H9 (cell line): Measurements from ENCODE around the gene HELQ. TPM values are rescaled to one million over a fixed set of nuclear protein-coding genes. Genes with fewer than 3 reads are reported as not detected.
A peak's percentile ranks its signal among the peaks of the same experiment; 100 is the strongest.

Source experiments
- DNase-seq: peaks from one replicate; pipeline ENCODE4 v3.0.0-alpha.2; 2017
- H2AFZ ChIP-seq: one replicate; pipeline ENCODE4 v1.6.1; 2013; ENCODE audit warnings: mild to moderate bottlenecking, low read length, control low read depth, moderate library complexity
- H2AK5ac ChIP-seq: 2 replicates; pipeline ENCODE4 v1.6.1; 2013; ENCODE audit warnings: low read length, control low read depth, mixed read lengths; ENCODE audit not compliant: insufficient read length
- H2BK120ac ChIP-seq: one replicate; pipeline ENCODE4 v1.6.1; 2013; ENCODE audit warnings: low read depth, mild to moderate bottlenecking, low read length, control low read depth, inconsistent platforms; ENCODE audit not compliant: poor library complexity, severe bottlenecking
- H2BK12ac ChIP-seq: 2 replicates; pipeline ENCODE4 v1.6.1; 2013; ENCODE audit warnings: low read length, control low read depth, mixed read lengths, low read depth; ENCODE audit not compliant: insufficient read length
- H2BK15ac ChIP-seq: 2 replicates; pipeline ENCODE4 v1.6.1; 2013; ENCODE audit warnings: low read depth, low read length, control low read depth
- H2BK20ac ChIP-seq: one replicate; pipeline ENCODE4 v1.6.1; 2013; ENCODE audit warnings: low read depth, mild to moderate bottlenecking, low read length, control low read depth, inconsistent platforms; ENCODE audit not compliant: poor library complexity, severe bottlenecking
- H2BK5ac ChIP-seq: 2 replicates; pipeline ENCODE4 v1.6.1; 2013; ENCODE audit warnings: low read length, control low read depth, mixed read lengths; ENCODE audit not compliant: insufficient read length
- H3K14ac ChIP-seq: 2 replicates; pipeline ENCODE4 v1.6.1; 2013; ENCODE audit warnings: low read length, control low read depth; ENCODE audit not compliant: insufficient read depth
- H3K18ac ChIP-seq: 2 replicates; pipeline ENCODE4 v1.6.1; 2013; ENCODE audit warnings: low read depth, mild to moderate bottlenecking, mixed read lengths, low read length, control low read depth; ENCODE audit not compliant: insufficient read length
- H3K23ac ChIP-seq: 2 replicates; pipeline ENCODE4 v1.6.1; 2013; ENCODE audit warnings: low read length, control low read depth, mixed read lengths, low read depth; ENCODE audit not compliant: insufficient read length
- H3K23me2 ChIP-seq: 2 replicates; pipeline ENCODE4 v1.6.1; 2013; ENCODE audit warnings: low read depth, mild to moderate bottlenecking, mixed read lengths, low read length, control low read depth; ENCODE audit not compliant: insufficient read length, poor library complexity, severe bottlenecking
- H3K27ac ChIP-seq: 2 replicates; pipeline ENCODE4 v1.5.1; 2013; ENCODE audit warnings: low read length, control low read depth, mixed read lengths, low read depth; ENCODE audit not compliant: insufficient read length
- H3K27me3 ChIP-seq: 2 replicates; pipeline ENCODE4 v1.6.1; 2013; ENCODE audit warnings: low read length, control low read depth, inconsistent platforms; ENCODE audit not compliant: insufficient read depth
- H3K4ac ChIP-seq: 2 replicates; pipeline ENCODE4 v1.6.1; 2013; ENCODE audit warnings: low read depth, mild to moderate bottlenecking, control low read depth, inconsistent platforms, low read length, moderate library complexity
- H3K4me1 ChIP-seq: 2 replicates; pipeline ENCODE4 v1.6.1; 2013; ENCODE audit warnings: low read length, control low read depth, inconsistent platforms; ENCODE audit not compliant: insufficient read depth
- H3K4me2 ChIP-seq: 2 replicates; pipeline ENCODE4 v1.6.1; 2013; ENCODE audit warnings: low read length, control low read depth, mixed read lengths; ENCODE audit not compliant: insufficient read length, insufficient read depth
- H3K56ac ChIP-seq: 2 replicates; pipeline ENCODE4 v1.6.1; 2013; ENCODE audit warnings: low read depth, mild to moderate bottlenecking, mixed read lengths, low read length, control low read depth; ENCODE audit not compliant: insufficient read length
- H3K79me1 ChIP-seq: 2 replicates; pipeline ENCODE4 v1.6.1; 2013; ENCODE audit warnings: low read depth, mild to moderate bottlenecking, moderate library complexity, low read length, control low read depth, inconsistent platforms; ENCODE audit not compliant: insufficient read depth, poor library complexity, severe bottlenecking
- H3K79me2 ChIP-seq: 2 replicates; pipeline ENCODE4 v1.6.1; 2013; ENCODE audit warnings: low read length, control low read depth, inconsistent platforms; ENCODE audit not compliant: insufficient read depth
- H3K9ac ChIP-seq: 2 replicates; pipeline ENCODE4 v1.6.1; 2013; ENCODE audit warnings: low read length, control low read depth, mixed read lengths; ENCODE audit not compliant: insufficient read length; ENCODE audit errors: extremely low read depth
- H3K9me3 ChIP-seq: one replicate; pipeline ENCODE4 v1.6.1; 2013; ENCODE audit warnings: low read depth, low read length, inconsistent platforms; ENCODE audit not compliant: control insufficient read depth
- H3T11ph ChIP-seq: one replicate; pipeline ENCODE4 v1.6.1; 2013; ENCODE audit warnings: mild to moderate bottlenecking, low read length, control low read depth, inconsistent platforms
- H4K20me1 ChIP-seq: one replicate; pipeline ENCODE4 v1.6.1; 2013; ENCODE audit not compliant: control insufficient read depth, insufficient read length, insufficient read depth
- H4K5ac ChIP-seq: 2 replicates; pipeline ENCODE4 v1.6.1; 2013; ENCODE audit warnings: low read depth, mild to moderate bottlenecking, mixed read lengths, low read length, control low read depth; ENCODE audit not compliant: insufficient read length
- H4K8ac ChIP-seq: replicated peaks from 2 replicates; pipeline ENCODE4 v1.6.1; 2013; ENCODE audit warnings: low read length, control low read depth, mixed read lengths, low read depth; ENCODE audit not compliant: insufficient read length
- H4K91ac ChIP-seq: 2 replicates; pipeline ENCODE4 v1.6.1; 2013; ENCODE audit warnings: low read depth, mild to moderate bottlenecking, moderate library complexity, mixed read lengths, low read length, control low read depth; ENCODE audit not compliant: insufficient read length
- H3K27ac Mint-ChIP-seq, 3 experiments: 2 replicates in 2 of 3; 3 replicates in 1 of 3; pipeline ENCODE4 v1.8.0; 2020 to 2021; ENCODE audit warnings: mixed read lengths in 3 of 3, mild to moderate bottlenecking in 1 of 3, moderate library complexity in 1 of 3
- H3K27me3 Mint-ChIP-seq: 2 replicates; pipeline ENCODE4 v1.8.0; 2021; ENCODE audit warnings: low read depth, mild to moderate bottlenecking, moderate library complexity, mixed read lengths
- H3K36me3 Mint-ChIP-seq, 3 experiments: 2 replicates in 2 of 3; 3 replicates in 1 of 3; pipeline ENCODE4 v1.8.0; 2020 to 2021; ENCODE audit warnings: low read depth in 3 of 3, mixed read lengths in 3 of 3; ENCODE audit not compliant: insufficient read depth in 1 of 3
- H3K4me1 Mint-ChIP-seq, 2 experiments: 2 replicates each; pipeline ENCODE4 v1.8.0; 2020; ENCODE audit warnings: mixed read lengths in 2 of 2
- H3K4me3 Mint-ChIP-seq, 2 experiments: 2 replicates in 1 of 2; 3 replicates in 1 of 2; pipeline ENCODE4 v1.8.0; 2020 to 2021; ENCODE audit warnings: mild to moderate bottlenecking in 2 of 2, mixed read lengths in 2 of 2, moderate library complexity in 1 of 2
- H3K9me3 Mint-ChIP-seq, 2 experiments: 2 replicates in 1 of 2; 3 replicates in 1 of 2; pipeline ENCODE4 v1.8.0; 2020; ENCODE audit warnings: mild to moderate bottlenecking in 2 of 2, mixed read lengths in 2 of 2, moderate library complexity in 1 of 2
- WGBS: extraction: QIAGEN DNeasy Blood & Tissue Kit; methylation state at CpG from one replicate; pipeline ENCODE4 v1.1.7; 2013; ENCODE audit warnings: missing lambda C conversion rate, low lambda C conversion rate, mixed read lengths; ENCODE audit not compliant: insufficient read length; ENCODE audit errors: extremely low coverage; 5-methylcytosine and 5-hydroxymethylcytosine counted together
- total RNA-seq: library from RNA; stranded (reverse); gene quantifications from 2 replicates; pipeline ENCODE4 v1.2.1, GENCODE V29; 2021
- TF ChIP-seq, protein P1 (sequence below): fragments of 200-600 bp; sonication (generic); conservative IDR thresholded peaks from 3 replicates; pipeline ENCODE4 v1.8.0; 2021; ENCODE audit warnings: antibody characterized with exemption, mild to moderate bottlenecking

The HELQ gene
- total RNA-seq, 1 experiment from 2014 or later: 16.2 TPM

GRCh38 chr4:83361416-83362103 lies 94.1 kb downstream of the HELQ start:
- H3K23me2 ChIP-seq: no peaks in the 10 kb centered on the region
- H2BK15ac ChIP-seq: no peak overlapping the region
- TF ChIP-seq, protein P1, sequence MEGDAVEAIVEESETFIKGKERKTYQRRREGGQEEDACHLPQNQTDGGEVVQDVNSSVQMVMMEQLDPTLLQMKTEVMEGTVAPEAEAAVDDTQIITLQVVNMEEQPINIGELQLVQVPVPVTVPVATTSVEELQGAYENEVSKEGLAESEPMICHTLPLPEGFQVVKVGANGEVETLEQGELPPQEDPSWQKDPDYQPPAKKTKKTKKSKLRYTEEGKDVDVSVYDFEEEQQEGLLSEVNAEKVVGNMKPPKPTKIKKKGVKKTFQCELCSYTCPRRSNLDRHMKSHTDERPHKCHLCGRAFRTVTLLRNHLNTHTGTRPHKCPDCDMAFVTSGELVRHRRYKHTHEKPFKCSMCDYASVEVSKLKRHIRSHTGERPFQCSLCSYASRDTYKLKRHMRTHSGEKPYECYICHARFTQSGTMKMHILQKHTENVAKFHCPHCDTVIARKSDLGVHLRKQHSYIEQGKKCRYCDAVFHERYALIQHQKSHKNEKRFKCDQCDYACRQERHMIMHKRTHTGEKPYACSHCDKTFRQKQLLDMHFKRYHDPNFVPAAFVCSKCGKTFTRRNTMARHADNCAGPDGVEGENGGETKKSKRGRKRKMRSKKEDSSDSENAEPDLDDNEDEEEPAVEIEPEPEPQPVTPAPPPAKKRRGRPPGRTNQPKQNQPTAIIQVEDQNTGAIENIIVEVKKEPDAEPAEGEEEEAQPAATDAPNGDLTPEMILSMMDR: no peak
- no peak overlapping the region for H4K8ac ChIP-seq
- H3K4me1 Mint-ChIP-seq: peaks cover 13% of the 10 kb centered on the region in 2 experiments
- no peak overlapping the region for H4K5ac ChIP-seq
- no peak overlapping the region for H3K4ac ChIP-seq
- H3K9me3 ChIP-seq: no peaks in the 10 kb centered on the region
- H3K79me1 ChIP-seq: no peaks in the 10 kb centered on the region
- H3K27ac ChIP-seq: peak overlapping the region; percentile 82
- no peak overlapping the region for H2BK5ac ChIP-seq
- peak overlapping the region; percentile 89 for H2BK120ac ChIP-seq
- peaks cover 2% of the 10 kb centered on the region for H3K4me1 ChIP-seq
- peak overlapping the region; percentile 78 for H2AFZ ChIP-seq
- no peaks in the 10 kb centered on the region for H3K9me3 Mint-ChIP-seq
- no peaks in the 10 kb centered on the region for H3K27me3 ChIP-seq
- H2BK12ac ChIP-seq: no peak overlapping the region
- DNase-seq: peak; percentile 65
- no peak overlapping the region for H3K56ac ChIP-seq
- no peaks in the 10 kb centered on the region for H3K79me2 ChIP-seq
- H3K4me3 Mint-ChIP-seq: no peak overlapping the region
- peak overlapping the region; percentile 87 to 95 (median 89) for H3K27ac Mint-ChIP-seq
- H3K23ac ChIP-seq: no peak overlapping the region
- H3K9ac ChIP-seq: no peak overlapping the region
- peak overlapping the region; percentile 39 for H3K18ac ChIP-seq
- H2BK20ac ChIP-seq: no peak overlapping the region
- H3T11ph ChIP-seq: no peak overlapping the region
- peak overlapping the region; percentile 17 for H3K4me2 ChIP-seq
- no peaks in the 10 kb centered on the region for H4K20me1 ChIP-seq
- no CpG with 5 or more reads among the region's 7 CpGs for WGBS
- H3K36me3 Mint-ChIP-seq: no peaks in the 10 kb centered on the region
- H4K91ac ChIP-seq: no peak overlapping the region
- no peak overlapping the region for H2AK5ac ChIP-seq
- H3K27me3 Mint-ChIP-seq: peaks cover 4% of the 10 kb centered on the region
- H3K14ac ChIP-seq: no peak overlapping the region
